ENCODE data around the gene MAOA. TPM values are rescaled to one million over a fixed set of nuclear protein-coding genes. Genes with fewer than 3 reads are reported as not detected.

The MAOA gene
- total and polyA plus RNA-seq, 9 of the 15 experiments (the other 6 are each of a cell fraction or from before 2014, with no cell fraction given): 0.68 to 2.7 (median 1.9) TPM

GRCh38 chrX:43699475-43699874, 43.4 kb downstream of the MAOA start (continued):
- no peak for TF ChIP-seq JUND (IDR thresholded peaks at IDR 0.05; ENCODE audit: borderline replicate concordance, low read depth, low read length)
- no peak for TF ChIP-seq JUND (tag; IDR thresholded peaks at IDR 0.05; ENCODE audit: borderline replicate concordance, low read depth, low read length)
- no peak for TF ChIP-seq PHF20 (IDR thresholded peaks at IDR 0.05; ENCODE audit: partially characterized antibody)
- TF ChIP-seq ZNF398 (CRISPR knock-in tag; IDR thresholded peaks at IDR 0.05): no peak

- intact Hi-C loops (cut with micrococcal nuclease) (no loop called here), in situ Hi-C loops (cut with MboI) (no loop called here)
- H3K36me3 ChIP-seq (ENCODE audit: control insufficient read depth, insufficient read depth, low read length): no peaks in the 10 kb centered on the region
- H3K27me3 ChIP-seq (ENCODE audit: control insufficient read depth in 2 of 2, insufficient read depth in 2 of 2, low read length in 2 of 2): no peaks in the 10 kb centered on the region
- no peaks in the 10 kb centered on the region for H4K20me1 ChIP-seq (replicated peaks; ENCODE audit: control insufficient read depth, insufficient read depth, low read length)
- WGBS (ENCODE audit: insufficient coverage, low coverage, missing lambda C conversion rate): 0% methylated on average over 2 of the region's 2 CpGs
- ChIA-PET CTCF (ENCODE audit: low intra/inter-chr PET ratio) (no interaction called here), POLR2A (no interaction called here)
- H3K4me3 ChIP-seq: no peak overlapping the region
- no peaks in the 10 kb centered on the region for H3K9me3 ChIP-seq (replicated peaks; ENCODE audit: control insufficient read depth, insufficient read depth, low read depth, low read length)
- H3K4me2 ChIP-seq (ENCODE audit: insufficient read depth, low read length): no peak overlapping the region
- no peak overlapping the region for H3K9ac ChIP-seq (ENCODE audit: insufficient read depth in 1 of 2, low read depth in 2 of 2, low read length in 2 of 2)
- TF ChIP-seq TEAD1 (CRISPR knock-in tag; IDR thresholded peaks at IDR 0.05) (no peak), RBM34 (IDR thresholded peaks at IDR 0.05; ENCODE audit: borderline replicate concordance, insufficient read depth, low read length) (no peak), SREBF1 (IDR thresholded peaks at IDR 0.05; ENCODE audit: borderline replicate concordance, low read depth, low read length) (no peak), RAD21 (CRISPR knock-in tag; conservative IDR thresholded peaks at IDR 0.05 in 1 of 2, IDR thresholded peaks at IDR 0.05 in 1 of 2) (no peak), CSDE1 (IDR thresholded peaks at IDR 0.05) (no peak), RNF219 (CRISPR knock-in tag; IDR thresholded peaks at IDR 0.05) (no peak)
- DNase-seq (ENCODE audit: extremely low read depth in 1 of 4, low spot score in 3 of 4): no peak
- H3K9me1 ChIP-seq (ENCODE audit: control insufficient read depth, insufficient read depth, low read length): no peaks in the 10 kb centered on the region
- BruUV-seq (replicated peaks): no TSS peak
- no peak for FAIRE-seq
- no peaks in the 10 kb centered on the region for H3K79me2 ChIP-seq (ENCODE audit: control insufficient read depth, insufficient read depth, low read length)
- H3K27ac ChIP-seq (ENCODE audit: extremely low read depth, low read depth, low read length): no peak overlapping the region
- no peak for ATAC-seq
- no peaks in the 10 kb centered on the region for H3K4me1 ChIP-seq (replicated peaks in 1 of 2; ENCODE audit: control insufficient read depth in 2 of 2, insufficient read depth in 2 of 2, low read length in 2 of 2)
- H2AFZ ChIP-seq (ENCODE audit: low read depth, low read length): no peak overlapping the region
Measured at GRCh38 chrX:43702079-43702524, 46.0 kb downstream of the MAOA start.
